Glutamatergic neuron (in vitro differentiated cells): ENCODE data around the gene GGCT. TPM values are rescaled to one million over a fixed set of nuclear protein-coding genes. Genes with fewer than 3 reads are reported as not detected.
"Not testable (repeated sequence)": the region's sequence is repeated elsewhere in the genome, so short reads cannot be mapped to it uniquely, and the experiment has no call there.

Experiments used
- DNase-seq: peaks from one replicate; pipeline ENCODE4 v3.0.0; 2022
- H3K27ac Mint-ChIP-seq: one replicate; pipeline ENCODE4 v1.8.0; 2020; ENCODE audit warnings: mild to moderate bottlenecking, mixed read lengths, inconsistent platforms; ENCODE audit not compliant: unreplicated experiment
- H3K27me3 Mint-ChIP-seq: one replicate; pipeline ENCODE4 v1.8.0; 2020; ENCODE audit warnings: mild to moderate bottlenecking, moderate library complexity, mixed read lengths, inconsistent platforms; ENCODE audit not compliant: unreplicated experiment
- H3K36me3 Mint-ChIP-seq: one replicate; pipeline ENCODE4 v1.8.0; 2020; ENCODE audit warnings: mild to moderate bottlenecking, mixed read lengths, inconsistent platforms; ENCODE audit not compliant: unreplicated experiment
- H3K4me1 Mint-ChIP-seq: one replicate; pipeline ENCODE4 v1.8.0; 2020; ENCODE audit warnings: mild to moderate bottlenecking, low read depth, mixed read lengths, inconsistent platforms; ENCODE audit not compliant: unreplicated experiment
- H3K4me3 Mint-ChIP-seq: one replicate; pipeline ENCODE4 v1.8.0; 2020; ENCODE audit warnings: mild to moderate bottlenecking, mixed read lengths, inconsistent platforms; ENCODE audit not compliant: unreplicated experiment
- H3K9me3 Mint-ChIP-seq: one replicate; pipeline ENCODE4 v1.8.0; 2020; ENCODE audit warnings: mild to moderate bottlenecking, moderate library complexity, mixed read lengths, inconsistent platforms; ENCODE audit not compliant: unreplicated experiment
- CTCF ChIP-seq: fragments of 200-600 bp; sonication (generic); IDR thresholded peaks from one replicate; pipeline ENCODE4 v1.5.0; 2021; ENCODE audit not compliant: partially characterized antibody, unreplicated experiment
- total RNA-seq: library from RNA; stranded (reverse); fragmentation: NEBNext Ultra II Directional; extraction: Animal tissue kit (Norgen Biotek cat#: 25700); gene quantifications from one replicate; pipeline ENCODE4 v1.2.1, GENCODE V29; 2021; ENCODE audit not compliant: unreplicated experiment

Gene GGCT
- total RNA-seq, 1 donor from 2014 or later = 25.0 TPM

GRCh38 chr7:30528779-30529178 is 24.1 kb upstream of the GGCT start:
- Mint-ChIP-seq H3K4me1 (no peaks in the 10 kb centered on the region), H3K27ac (no peak overlapping the region), H3K36me3 (no peaks in the 10 kb centered on the region), H3K4me3 (no peak overlapping the region), H3K9me3 (no peaks in the 10 kb centered on the region), H3K27me3 (no peaks in the 10 kb centered on the region)
- no peak for DNase-seq
- TF ChIP-seq CTCF = no peak

- not testable (repeated sequence) for H3K36me3 Mint-ChIP-seq, DNase-seq, H3K9me3 Mint-ChIP-seq, H3K27ac Mint-ChIP-seq, H3K27me3 Mint-ChIP-seq, H3K4me3 Mint-ChIP-seq, H3K4me1 Mint-ChIP-seq
Observed at GRCh38 chr7:30527297-30527696, 22.7 kb upstream of the GGCT start.

DNA sequence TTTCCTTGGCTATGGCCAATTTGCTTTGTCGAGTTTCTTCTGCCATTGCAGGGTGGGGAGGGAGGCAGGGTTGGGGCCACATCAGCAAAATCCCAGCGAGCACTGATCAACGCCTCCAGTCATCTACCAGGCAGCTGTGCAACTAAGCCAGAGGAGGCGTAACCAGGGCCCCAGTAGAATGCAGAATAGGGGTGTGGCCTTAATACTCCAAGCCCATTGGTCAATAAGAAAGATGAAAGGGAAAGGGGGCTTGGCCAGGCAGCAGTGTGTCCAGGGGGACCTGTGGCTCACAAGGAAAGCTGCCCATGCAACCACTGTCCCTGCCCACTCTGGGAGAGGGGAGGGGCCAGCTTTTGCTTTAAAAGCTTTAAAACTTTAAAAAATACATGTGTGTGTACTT is 21.5 kb upstream of the GGCT start:
- no peak overlapping the region for H3K4me3 Mint-ChIP-seq
- no peak overlapping the region for H3K27ac Mint-ChIP-seq
- H3K36me3 Mint-ChIP-seq = no peaks in the 10 kb centered on the region
- peaks cover 5% of the 10 kb centered on the region for H3K4me1 Mint-ChIP-seq
- no peak for TF ChIP-seq CTCF
- no peak for DNase-seq
- H3K27me3 Mint-ChIP-seq = no peaks in the 10 kb centered on the region
- H3K9me3 Mint-ChIP-seq = no peaks in the 10 kb centered on the region

DNA sequence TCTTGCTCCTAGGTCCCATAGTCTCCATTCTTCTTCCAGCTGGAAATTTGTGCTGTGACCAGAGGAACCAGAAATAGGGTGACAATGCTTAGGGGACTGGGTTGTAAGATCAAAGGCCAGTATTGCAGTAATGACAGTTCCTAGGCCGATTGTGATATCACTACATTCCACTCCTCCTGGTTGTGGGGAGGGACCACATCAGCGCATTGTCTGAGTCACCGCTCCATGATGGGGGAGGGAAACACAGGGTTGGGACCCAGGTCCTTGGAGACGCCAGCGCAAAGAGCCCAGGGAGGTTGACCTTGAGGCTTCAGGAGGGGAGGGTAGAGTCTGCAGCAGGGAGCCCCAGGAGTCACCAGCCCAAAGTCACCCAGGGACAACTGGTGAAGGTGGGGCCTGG is 20.8 kb upstream of the GGCT start:
- no peak for TF ChIP-seq CTCF
- H3K27ac Mint-ChIP-seq = no peak overlapping the region
- no peaks in the 10 kb centered on the region for H3K9me3 Mint-ChIP-seq
- no peak for DNase-seq
- no peak overlapping the region for H3K4me3 Mint-ChIP-seq
- peaks cover 8% of the 10 kb centered on the region for H3K4me1 Mint-ChIP-seq
- H3K36me3 Mint-ChIP-seq = no peaks in the 10 kb centered on the region
- no peaks in the 10 kb centered on the region for H3K27me3 Mint-ChIP-seq

DNA sequence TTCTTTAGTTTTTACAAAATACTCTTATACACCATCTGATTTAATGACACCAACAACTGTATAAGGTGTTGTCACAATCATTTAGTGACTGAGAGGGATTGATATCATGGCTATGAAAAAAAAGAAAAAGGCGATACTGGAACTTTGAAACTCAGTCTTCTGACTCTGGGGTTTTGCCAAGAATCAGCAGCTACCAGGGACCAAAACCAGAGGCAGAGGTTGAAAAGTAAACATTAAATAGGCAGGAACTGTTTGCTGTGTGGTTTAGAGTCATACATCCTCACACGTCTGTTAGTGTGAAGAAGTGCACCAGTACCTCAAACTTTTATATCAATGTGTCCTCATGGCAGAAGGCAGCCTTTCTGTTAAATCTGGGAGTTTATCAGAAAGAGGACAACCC is 19.9 kb upstream of the GGCT start:
- TF ChIP-seq CTCF = no peak
- no peaks in the 10 kb centered on the region for H3K27me3 Mint-ChIP-seq
- DNase-seq = no peak
- no peaks in the 10 kb centered on the region for H3K36me3 Mint-ChIP-seq
- no peak overlapping the region for H3K4me3 Mint-ChIP-seq
- no peaks in the 10 kb centered on the region for H3K9me3 Mint-ChIP-seq
- H3K4me1 Mint-ChIP-seq = peaks cover 10% of the 10 kb centered on the region
- H3K27ac Mint-ChIP-seq = no peak overlapping the region

GRCh38 chr7:30523466-30523865 is 18.8 kb upstream of the GGCT start:
- Mint-ChIP-seq H3K9me3 (no peaks in the 10 kb centered on the region), H3K27ac (no peak overlapping the region), H3K36me3 (no peaks in the 10 kb centered on the region), H3K4me1 (peaks cover 10% of the 10 kb centered on the region), H3K27me3 (no peaks in the 10 kb centered on the region), H3K4me3 (no peak overlapping the region)
- no peak for DNase-seq
- no peak for TF ChIP-seq CTCF
